Hematopoietic multipotent progenitor cell treated with erythropoietin and hydrocortisone succinate and interleukin-3 and kit ligand, for 4 days (in vitro differentiated cells): Measurements from ENCODE around the gene TGFBR3.
"Not testable (repeated sequence)": the region's sequence is repeated elsewhere in the genome, so short reads cannot be mapped to it uniquely, and the experiment has no call there.

Source experiments
- DNase-seq: peaks from one replicate; pipeline ENCODE4 v3.0.0-alpha.2; 2015

Gene TGFBR3

GRCh38 chr1:91674107-91674506, 211.8 kb downstream of the TGFBR3 start:
- DNase-seq, result no peak

- no peak for DNase-seq
Measured at GRCh38 chr1:91673613-91674012, 212.3 kb downstream of the TGFBR3 start.

GRCh38 chr1:91672601-91673161, 213.3 kb downstream of the TGFBR3 start:
- no peak for DNase-seq

- DNase-seq, result no peak
Measured at GRCh38 chr1:91670781-91671180, 215.2 kb downstream of the TGFBR3 start.

GRCh38 chr1:91669584-91670350, 216.2 kb downstream of the TGFBR3 start:
- DNase-seq, result no peak

GRCh38 chr1:91666651-91667050, 219.3 kb downstream of the TGFBR3 start:
- not testable (repeated sequence) for DNase-seq

GRCh38 chr1:91661121-91661520, 224.8 kb downstream of the TGFBR3 start:
- no peak for DNase-seq

- DNase-seq, result no peak
Measured at GRCh38 chr1:91660708-91661107, 225.2 kb downstream of the TGFBR3 start.

GRCh38 chr1:91655912-91656449, 230.0 kb downstream of the TGFBR3 start:
- peak; percentile 6 for DNase-seq

GRCh38 chr1:91653183-91653582, 232.8 kb downstream of the TGFBR3 start:
- no peak for DNase-seq

GRCh38 chr1:91651661-91652071, 234.3 kb downstream of the TGFBR3 start:
- no peak for DNase-seq

- no peak for DNase-seq
Measured at GRCh38 chr1:91651243-91651642, 234.7 kb downstream of the TGFBR3 start.

- DNase-seq, result no peak
Measured at GRCh38 chr1:91650764-91651163, 235.2 kb downstream of the TGFBR3 start.

GRCh38 chr1:91647061-91647460, 238.9 kb downstream of the TGFBR3 start:
- peak; percentile 11 for DNase-seq

GRCh38 chr1:91645031-91645430, 240.9 kb downstream of the TGFBR3 start:
- no peak for DNase-seq

GRCh38 chr1:91643431-91643830, 242.5 kb downstream of the TGFBR3 start:
- DNase-seq, result no peak

GRCh38 chr1:91640877-91641526, 244.9 kb downstream of the TGFBR3 start:
- no peak for DNase-seq

GRCh38 chr1:91637539-91637994, 248.4 kb downstream of the TGFBR3 start:
- DNase-seq, result no peak

GRCh38 chr1:91635763-91636162, 250.2 kb downstream of the TGFBR3 start:
- no peak for DNase-seq

- no peak for DNase-seq
Measured at GRCh38 chr1:91633438-91633837, 252.5 kb downstream of the TGFBR3 start.

- no peak for DNase-seq
Measured at GRCh38 chr1:91631718-91632330, 254.1 kb downstream of the TGFBR3 start.

- DNase-seq, result no peak
Measured at GRCh38 chr1:91630803-91631202, 255.1 kb downstream of the TGFBR3 start.
